H1 (cell line): ENCODE measurements around the gene TACC2. TPM values are rescaled to one million over a fixed set of nuclear protein-coding genes. Genes with fewer than 3 reads are reported as not detected.

Experiments
- CTCF ChIA-PET: fragments of 300-600 bp; sonication (Branson Sonifier 250); formaldehyde crosslinking; loops from one replicate; lab custom pipeline; 2021; ENCODE audit not compliant: partially characterized antibody; lab: Charles Lee
- POLR2A ChIA-PET: fragments of 300-600 bp; sonication (Branson Sonifier 250); formaldehyde crosslinking; loops from one replicate; lab custom pipeline; 2021; ENCODE audit warnings: inconsistent platforms; ENCODE audit not compliant: partially characterized antibody; lab: Charles Lee
- DNase-seq, 2 experiments: peaks; one replicate each; pipeline versions ENCODE4 v3.0.0 to v3.0.0-alpha.2; 2010 to 2022; ENCODE audit warnings: low spot score in 2 of 2, low read depth in 1 of 2, mixed read lengths in 1 of 2
- FAIRE-seq: peaks from 2 replicates; lab custom pipeline; 2011; peaks lifted over from hg19 to GRCh38; lab: Jason Lieb, UNC
- H2AFZ ChIP-seq: 2 replicates; pipeline ENCODE4 v1.8.1; 2012; ENCODE audit warnings: low read length, inconsistent platforms
- H2AK5ac ChIP-seq: 2 replicates; pipeline ENCODE4 v1.6.1; 2013; ENCODE audit warnings: low read depth, low read length
- H2BK120ac ChIP-seq: replicated peaks from 2 replicates; pipeline ENCODE3; 2013; ENCODE audit warnings: low read depth, low read length, inconsistent platforms
- H2BK12ac ChIP-seq: 2 replicates; pipeline ENCODE4 v1.6.1; 2013; ENCODE audit warnings: low read depth, low read length
- H2BK15ac ChIP-seq: 2 replicates; pipeline ENCODE4 v1.6.1; 2013; ENCODE audit warnings: low read length
- H2BK20ac ChIP-seq: 2 replicates; pipeline ENCODE4 v1.6.1; 2013; ENCODE audit warnings: low read length
- H2BK5ac ChIP-seq: 2 replicates; pipeline ENCODE4 v1.6.1; 2013; ENCODE audit warnings: low read depth, low read length
- H3K14ac ChIP-seq: 2 replicates; pipeline ENCODE4 v1.6.1; 2013; ENCODE audit warnings: inconsistent platforms; ENCODE audit not compliant: insufficient read length
- H3K18ac ChIP-seq: 2 replicates; pipeline ENCODE4 v1.6.1; 2013; ENCODE audit warnings: low read length; ENCODE audit errors: extremely low read depth
- H3K23ac ChIP-seq: 2 replicates; pipeline ENCODE4 v1.6.1; 2013; ENCODE audit warnings: inconsistent platforms; ENCODE audit not compliant: insufficient read length
- H3K23me2 ChIP-seq: 2 replicates; pipeline ENCODE4 v1.6.1; 2013; ENCODE audit warnings: low read depth, low read length
- H3K27ac ChIP-seq: 2 replicates; pipeline ENCODE4 v1.6.1; 2011; ENCODE audit warnings: low read depth, low read length, inconsistent platforms
- H3K27me3 ChIP-seq, 4 experiments: replicated peaks in 1 of 4; 1 replicate in 1 of 4; 2 replicates in 3 of 4; pipeline versions ENCODE4 v1.6.1 to v1.8.1; 2011 to 2013; ENCODE audit warnings: low read length in 3 of 4, mild to moderate bottlenecking in 3 of 4, inconsistent platforms in 2 of 4, mixed read lengths in 2 of 4, moderate library complexity in 1 of 4; ENCODE audit not compliant: control insufficient read depth in 3 of 4, insufficient read depth in 3 of 4; ENCODE audit errors: extremely low read depth in 1 of 4
- H3K36me3 ChIP-seq, 4 experiments: 2 replicates each; pipeline versions ENCODE4 v1.6.1 to v1.8.1; 2011 to 2013; ENCODE audit warnings: mild to moderate bottlenecking in 4 of 4, low read length in 3 of 4, moderate library complexity in 2 of 4, control low read depth in 1 of 4, inconsistent platforms in 1 of 4; ENCODE audit not compliant: insufficient read depth in 4 of 4, control insufficient read depth in 2 of 4
- H3K4ac ChIP-seq: replicated peaks from 2 replicates; pipeline ENCODE3; 2013; ENCODE audit warnings: low read length, low read depth, mixed read lengths, inconsistent platforms; ENCODE audit not compliant: insufficient read length
- H3K4me1 ChIP-seq, 4 experiments: replicated peaks in 1 of 4; 1 replicate in 1 of 4; 2 replicates in 3 of 4; pipeline versions ENCODE4 v1.6.1 to v1.8.1; 2011 to 2013; ENCODE audit warnings: low read length in 3 of 4, inconsistent platforms in 2 of 4, mixed read lengths in 1 of 4; ENCODE audit not compliant: insufficient read depth in 4 of 4, control insufficient read depth in 3 of 4
- H3K4me2 ChIP-seq, 2 experiments: 2 replicates each; pipeline versions ENCODE4 v1.6.1 to v1.8.1; 2011 to 2013; ENCODE audit warnings: low read depth in 2 of 2, low read length in 2 of 2, control low read depth in 1 of 2, inconsistent platforms in 1 of 2, mild to moderate bottlenecking in 1 of 2; ENCODE audit not compliant: insufficient read depth in 1 of 2
- H3K4me3 ChIP-seq, 4 experiments: fragments of 200-600, 300-600 bp in 1 of 4; sonication (generic), shearing (Covaris generic), sonication (Bioruptor Twin) in 1 of 4; 2 replicates each; pipeline versions ENCODE4 v1.5.1 to v1.8.1; 2011 to 2016; ENCODE audit warnings: low read length in 4 of 4, low read depth in 3 of 4, control low read depth in 2 of 4, inconsistent platforms in 2 of 4, mild to moderate bottlenecking in 2 of 4, mixed read lengths in 1 of 4, moderate library complexity in 1 of 4; ENCODE audit not compliant: insufficient read depth in 2 of 4; ENCODE audit errors: extremely low read depth in 1 of 4
- H3K56ac ChIP-seq: replicated peaks from 2 replicates; pipeline ENCODE3; 2013; ENCODE audit warnings: low read depth, mild to moderate bottlenecking, mixed read lengths, low read length, inconsistent platforms; ENCODE audit not compliant: insufficient read length
- H3K79me1 ChIP-seq: 2 replicates; pipeline ENCODE4 v1.6.1; 2013; ENCODE audit warnings: low read depth, low read length, control low read depth
- H3K79me2 ChIP-seq, 2 experiments: 2 replicates each; pipeline versions ENCODE4 v1.6.1 to v1.8.1; 2012 to 2013; ENCODE audit warnings: low read length in 2 of 2, mild to moderate bottlenecking in 2 of 2, inconsistent platforms in 1 of 2; ENCODE audit not compliant: insufficient read depth in 2 of 2, control insufficient read depth in 1 of 2
- H3K9ac ChIP-seq, 4 experiments: replicated peaks in 1 of 4; 1 replicate in 1 of 4; 2 replicates in 3 of 4; pipeline versions ENCODE4 v1.6.1 to v1.8.1; 2011 to 2013; ENCODE audit warnings: low read depth in 3 of 4, low read length in 3 of 4, control low read depth in 2 of 4, mild to moderate bottlenecking in 2 of 4, moderate library complexity in 2 of 4, inconsistent platforms in 1 of 4; ENCODE audit errors: extremely low read depth in 1 of 4
- H3K9me3 ChIP-seq, 2 experiments: 2 replicates each; pipeline versions ENCODE4 v1.6.1 to v1.8.1; 2012 to 2013; ENCODE audit warnings: mild to moderate bottlenecking in 2 of 2, moderate library complexity in 2 of 2, control low read depth in 1 of 2, inconsistent platforms in 1 of 2, low read depth in 1 of 2, low read length in 1 of 2, mixed read lengths in 1 of 2; ENCODE audit not compliant: insufficient read depth in 2 of 2
- H4K20me1 ChIP-seq, 2 experiments: replicated peaks in 1 of 2; 2 replicates each; pipeline versions ENCODE3 to v1.8.1; 2011 to 2013; ENCODE audit warnings: inconsistent platforms in 2 of 2, low read length in 2 of 2, mild to moderate bottlenecking in 1 of 2; ENCODE audit not compliant: insufficient read depth in 2 of 2, control insufficient read depth in 1 of 2
- H4K5ac ChIP-seq: 2 replicates; pipeline ENCODE4 v1.6.1; 2013; ENCODE audit warnings: low read length, low read depth, mixed read lengths, inconsistent platforms; ENCODE audit not compliant: insufficient read length
- H4K8ac ChIP-seq: 2 replicates; pipeline ENCODE4 v1.8.0; 2013; ENCODE audit warnings: mild to moderate bottlenecking, moderate library complexity, low read length, inconsistent platforms; ENCODE audit not compliant: insufficient read depth; ENCODE audit errors: extremely low read depth
- H4K91ac ChIP-seq: replicated peaks from 2 replicates; pipeline ENCODE3; 2013; ENCODE audit warnings: low read length, mixed read lengths, inconsistent platforms; ENCODE audit not compliant: insufficient read length
- CREB1 ChIP-seq: IDR thresholded peaks from 2 replicates; pipeline ENCODE4 v1.6.1; 2012; ENCODE audit warnings: inconsistent platforms
- EP300 ChIP-seq, 2 experiments: IDR thresholded peaks; 1 replicate in 1 of 2; 2 replicates in 1 of 2; pipeline ENCODE4 v1.6.1; 2011 to 2012; ENCODE audit warnings: low read depth in 2 of 2, low read length in 2 of 2, mild to moderate bottlenecking in 2 of 2, borderline replicate concordance in 1 of 2, inconsistent platforms in 1 of 2, moderate library complexity in 1 of 2
- POLR2AphosphoS5 ChIP-seq: IDR thresholded peaks from 2 replicates; pipeline ENCODE4 v1.6.1; 2011; ENCODE audit warnings: low read depth, low read length
- RBBP5 ChIP-seq: IDR thresholded peaks from 2 replicates; pipeline ENCODE4 v1.7.1; 2012; ENCODE audit warnings: low read depth, mild to moderate bottlenecking, inconsistent platforms, low read length, moderate library complexity, borderline replicate concordance
- SIRT6 ChIP-seq: IDR thresholded peaks from one replicate; pipeline ENCODE4 v1.7.1; 2012; ENCODE audit warnings: low read length, inconsistent platforms
- SUZ12 ChIP-seq: fragments of 200-600 bp; sonication (generic); IDR thresholded peaks from 2 replicates; pipeline ENCODE4 v1.6.1; 2012; ENCODE audit warnings: mild to moderate bottlenecking, inconsistent platforms, low read length, moderate library complexity, mixed read lengths
- WGBS, 2 experiments: shearing (Covaris generic) in 1 of 2; methylation state at CpG; one replicate each; pipeline versions ENCODE4 v1.1.6 to v1.1.7; 2013 to 2015; ENCODE audit warnings: low lambda C conversion rate in 2 of 2, mixed read lengths in 2 of 2, inconsistent platforms in 1 of 2, low coverage in 1 of 2, missing lambda C conversion rate in 1 of 2; ENCODE audit not compliant: insufficient replicate concordance in 2 of 2, insufficient coverage in 1 of 2, insufficient read length in 1 of 2; ENCODE audit errors: extremely low coverage in 1 of 2, missing lambda C conversion rate in 1 of 2; 5-methylcytosine and 5-hydroxymethylcytosine counted together
- polyA plus RNA-seq, 7 experiments: library from polyadenylated mRNA; depleted of rRNA in 3 of 7; stranded (reverse) in 5 of 7; unstranded in 2 of 7; fragments of >200 nt in 5 of 7; fragments of 200-250 nt in 2 of 7; gene quantifications; 1 replicate in 5 of 7; 2 replicates in 1 of 7; 4 replicates in 1 of 7; pipeline versions ENCODE4 v1.2.1 to v1.2.3, GENCODE V29; 2011 to 2013; ENCODE audit warnings: missing spikeins in 2 of 7, mixed read lengths in 2 of 7
- total RNA-seq: library from RNA; stranded (reverse); fragmentation: NEBNext Ultra II Directional; extraction: Animal tissue kit (Norgen Biotek cat#: 25700); gene quantifications from 2 replicates; pipeline ENCODE4 v1.2.1, GENCODE V29; 2021

TACC2 gene
- total and polyA plus RNA-seq, 2 of the 8 experiments (the other 6 are each of a cell fraction or from before 2014, with no cell fraction given), result 21.2 to 46.6 TPM

DNA sequence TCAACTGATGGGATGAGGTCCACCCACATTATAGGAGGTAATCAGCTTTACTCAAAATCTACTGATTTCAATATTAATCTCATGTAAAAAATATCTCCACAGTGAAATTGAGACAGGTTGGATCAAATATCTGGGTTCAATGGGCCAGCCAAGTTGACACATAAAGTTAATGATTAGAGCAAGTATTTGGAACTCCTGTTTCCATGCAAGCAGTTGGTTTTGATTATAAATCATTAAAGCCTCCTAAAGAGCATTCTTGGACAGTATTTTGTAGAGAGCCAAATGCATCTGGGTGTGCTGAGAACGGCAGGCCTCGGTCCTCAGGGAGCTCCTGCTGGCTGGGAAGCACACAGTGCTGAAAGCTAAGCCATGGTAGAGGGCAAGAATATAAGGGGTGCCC lies 155.2 kb downstream of the TACC2 start:
- H3K56ac ChIP-seq, result no peak overlapping the region
- WGBS, 2 experiments, result 92% methylated on average over 2 of the region's 2 CpGs; no CpG with 5 or more reads in 1 of the 2 experiments
- FAIRE-seq (no peak), DNase-seq (no peak)
- peaks cover 2 to 4% of the 10 kb centered on the region in 2 experiments for H4K20me1 ChIP-seq
- no peak overlapping the region for H3K18ac ChIP-seq
- no peak overlapping the region for H3K23ac ChIP-seq
- H3K36me3 ChIP-seq, result peaks cover 2 to 11% (median 4%) of the 10 kb centered on the region in 4 experiments; a peak in 5 of 8 replicates
- H2BK12ac ChIP-seq, result no peak overlapping the region
- no peaks in the 10 kb centered on the region for H3K23me2 ChIP-seq
- peaks cover 4 to 8% of the 10 kb centered on the region in 2 experiments; a peak in 3 of 4 replicates for H3K9me3 ChIP-seq
- no peak overlapping the region for H3K4me3 ChIP-seq
- peaks cover 0 to 11% (median 4%) of the 10 kb centered on the region in 4 experiments; a peak in 5 of 7 replicates for H3K4me1 ChIP-seq
- H3K79me2 ChIP-seq, result peaks cover 0 to 7% of the 10 kb centered on the region in 2 experiments; a peak in 1 of 4 replicates
- H2BK120ac ChIP-seq, result no peak overlapping the region
- ChIA-PET POLR2A (no interaction called here), CTCF (interaction anchor here (1.1 to 6.0 kb wide), 9 partner anchors 9 to 76 kb away, joined by 3 to 65 read pairs (median 4); no protein-coding TSS in a partner anchor)
- no peak overlapping the region for H4K91ac ChIP-seq
- H3K9ac ChIP-seq, result no peak overlapping the region
- H2BK20ac ChIP-seq, result no peak overlapping the region
- no peak overlapping the region for H2BK5ac ChIP-seq
- no peak overlapping the region for H4K5ac ChIP-seq
- H3K27me3 ChIP-seq, result no peaks in the 10 kb centered on the region
- no peak overlapping the region for H2BK15ac ChIP-seq
- H3K4me2 ChIP-seq, result no peak overlapping the region
- no peak overlapping the region for H3K4ac ChIP-seq
- H2AFZ ChIP-seq, result no peak overlapping the region
- H3K27ac ChIP-seq, result no peak overlapping the region
- H4K8ac ChIP-seq, result no peak overlapping the region
- H3K79me1 ChIP-seq, result peaks cover 3% of the 10 kb centered on the region; the same call in 1 of the 2 replicates
- H2AK5ac ChIP-seq, result no peak overlapping the region
- no peak overlapping the region for H3K14ac ChIP-seq
- TF ChIP-seq SUZ12, result no peak
- TF ChIP-seq CREB1, result no peak
- TF ChIP-seq RBBP5, result no peak
- TF ChIP-seq EP300 (IDR thresholded peaks at IDR 0.05; ENCODE audit: borderline replicate concordance in 1 of 2, low read depth in 2 of 2, low read length in 2 of 2), result no peak
- TF ChIP-seq POLR2AphosphoS5, result no peak
- TF ChIP-seq SIRT6, result no peak
